HS-5 (cell line): ENCODE results near the gene MMRN2.
A peak's percentile ranks its signal among the peaks of the same experiment; 100 is the strongest.
"Not testable (repeated sequence)": the region's sequence is repeated elsewhere in the genome, so short reads cannot be mapped to it uniquely, and the experiment has no call there.

Source experiments
- DNase-seq: peaks from one replicate; pipeline ENCODE4 v3.0.0-alpha.2; 2012; ENCODE audit warnings: low read depth

MMRN2 gene

DNA sequence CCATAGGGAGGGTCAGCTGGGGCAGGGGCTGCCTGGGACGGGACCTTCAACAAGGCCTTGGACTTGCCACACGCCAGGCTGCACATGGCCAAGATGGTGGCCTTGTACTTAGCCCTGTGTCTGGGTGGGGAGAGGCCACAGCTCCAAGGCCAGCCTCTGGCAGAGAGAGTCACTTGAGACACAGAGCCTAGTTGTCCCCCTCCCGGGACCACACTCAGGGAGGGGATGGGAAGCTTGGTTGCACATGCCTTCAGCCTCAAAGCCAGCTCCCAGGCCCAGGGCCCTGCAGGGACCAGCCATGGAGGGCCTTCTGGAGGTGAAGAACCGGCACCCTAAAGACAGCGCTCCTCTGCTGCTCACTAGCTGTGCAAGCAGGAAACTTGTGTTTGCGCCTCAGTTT lies 16.7 kb downstream of the MMRN2 start:
- DNase-seq: no peak

DNA sequence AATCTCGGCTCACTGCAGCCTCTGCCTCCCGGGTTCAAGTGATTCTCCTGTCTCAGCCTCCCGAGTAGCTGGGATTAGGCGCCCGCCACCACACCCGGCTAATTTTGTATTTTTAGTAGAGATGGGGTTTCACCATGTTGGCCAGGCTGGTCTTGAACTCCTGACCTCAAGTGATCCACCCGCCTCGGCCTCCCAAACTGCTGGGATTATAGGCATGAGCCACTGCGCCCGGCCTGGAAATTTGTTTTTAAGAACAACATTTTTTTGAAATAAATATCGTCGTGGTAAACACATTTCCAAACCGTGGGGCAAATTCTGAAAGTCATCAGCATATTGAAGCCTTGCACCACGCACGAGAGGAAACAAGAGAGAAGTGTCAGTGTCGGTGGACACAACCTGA lies 17.3 kb downstream of the MMRN2 start:
- not testable (repeated sequence) for DNase-seq

DNA sequence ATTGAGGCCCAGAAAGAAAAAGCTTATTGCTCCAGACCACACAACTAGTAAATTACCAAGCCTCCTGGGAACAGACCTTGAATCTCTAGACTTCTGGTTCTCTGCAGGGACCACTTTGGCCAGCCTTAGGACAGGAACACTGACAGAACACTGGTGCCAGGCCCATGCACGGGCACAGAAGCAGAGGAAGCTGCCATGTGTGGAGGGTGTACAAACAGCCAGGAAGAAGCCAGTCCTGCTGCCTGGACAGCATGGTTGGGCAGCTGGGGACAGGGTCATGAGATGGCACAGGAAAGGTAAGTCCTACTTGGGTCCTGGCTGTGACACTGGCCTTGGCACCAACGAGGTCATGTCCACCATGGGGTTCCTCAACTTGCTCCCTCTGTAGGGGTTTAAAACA lies 19.2 kb downstream of the MMRN2 start:
- DNase-seq: no peak

DNA sequence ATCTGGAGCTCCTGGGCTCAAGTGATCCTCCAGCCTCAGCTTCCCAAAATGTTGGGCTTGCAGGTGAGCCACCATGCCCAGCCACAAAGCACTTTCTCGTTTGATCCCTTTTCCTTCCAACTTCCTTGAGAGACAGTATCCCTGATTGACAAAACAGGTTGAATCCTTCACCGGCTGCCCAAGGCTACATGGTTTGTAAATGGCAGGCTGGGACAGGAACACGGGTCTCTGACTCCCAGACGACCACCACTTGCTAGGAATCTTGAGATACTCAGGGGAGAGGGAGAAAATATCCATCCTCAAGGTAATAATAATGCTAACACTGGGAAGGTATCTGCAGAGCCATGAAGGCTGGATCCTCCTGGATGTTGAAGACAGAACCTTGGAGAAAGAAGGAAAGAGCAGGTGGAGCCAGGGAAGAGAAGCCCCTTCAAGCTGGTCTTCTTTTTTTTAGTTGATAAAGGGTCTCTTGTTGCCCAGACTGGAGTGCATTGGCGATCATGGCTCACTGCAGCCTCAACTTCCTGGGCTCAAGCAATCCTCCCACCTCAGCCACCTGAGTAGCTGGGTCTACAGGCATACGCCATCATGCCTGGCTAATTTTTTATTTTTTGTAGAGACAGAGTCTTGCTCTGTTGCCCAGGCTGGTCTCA lies 19.8 kb downstream of the MMRN2 start:
- DNase-seq: no peak

DNA sequence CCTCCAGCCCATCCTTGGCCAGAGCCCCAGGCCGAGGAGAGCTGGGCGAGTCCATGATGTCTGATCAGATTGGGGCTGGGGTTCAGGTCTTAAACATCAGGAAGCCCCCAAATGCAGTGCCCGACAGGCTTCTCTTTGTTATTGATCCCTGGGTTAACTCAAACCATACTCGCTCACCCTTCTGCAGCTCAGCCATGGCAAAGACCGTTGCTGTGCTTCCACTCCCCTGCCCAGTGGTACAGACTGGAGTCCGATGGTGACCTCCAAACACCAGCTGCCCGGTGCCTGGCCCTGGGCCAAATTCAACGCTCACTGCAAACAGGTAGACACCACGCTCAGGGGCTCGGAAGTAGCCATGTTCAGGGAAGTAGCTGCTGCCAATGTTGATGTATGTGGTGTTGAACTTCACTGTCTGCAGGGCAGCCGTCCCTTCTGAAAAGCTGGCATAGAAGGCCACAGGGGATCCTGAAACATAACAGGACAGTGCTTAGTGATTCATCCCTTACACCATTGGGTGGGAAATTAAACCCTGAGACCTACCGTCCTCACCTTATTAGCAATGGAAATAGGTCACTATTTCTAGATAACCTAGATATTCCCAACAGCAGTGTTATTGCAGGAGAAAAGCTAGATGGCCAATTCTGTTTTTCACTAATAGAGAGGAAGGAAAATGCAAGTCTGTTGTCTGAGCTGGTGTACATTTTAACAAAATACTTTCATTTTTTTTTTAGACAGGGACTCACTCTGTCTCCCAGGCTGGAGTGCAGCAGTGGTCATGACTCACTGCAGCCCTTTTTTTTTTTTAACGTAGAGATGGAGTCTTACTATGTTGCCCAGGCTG lies 20.5 kb downstream of the MMRN2 start:
- DNase-seq: no peak

DNA sequence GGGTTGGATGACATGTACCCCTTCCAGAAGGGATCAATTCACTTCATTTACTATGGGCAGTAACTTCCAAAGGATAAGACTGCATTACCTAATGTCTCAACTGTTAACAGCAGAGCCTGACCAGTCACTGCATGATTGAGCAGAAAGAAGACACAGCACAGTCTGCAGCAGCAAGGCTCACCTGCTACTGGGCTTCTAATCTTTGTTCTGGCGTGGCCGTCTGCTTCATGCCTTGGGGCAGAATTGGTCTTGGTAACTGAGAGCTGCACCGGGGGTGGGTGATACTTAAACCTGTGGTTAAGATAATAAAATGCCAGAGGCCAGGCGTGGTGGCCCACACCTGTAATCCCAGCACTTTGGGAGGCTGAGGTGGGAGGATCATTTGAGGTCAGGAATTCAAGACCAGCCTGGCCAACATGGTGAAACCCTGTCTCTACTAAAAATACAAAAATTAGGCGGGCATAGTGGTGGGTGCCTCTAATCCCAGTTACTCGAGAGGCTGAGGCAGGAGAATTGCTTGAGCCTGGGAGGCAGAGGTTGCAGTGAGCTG lies 23.2 kb downstream of the MMRN2 start:
- DNase-seq: not testable (repeated sequence)

DNA sequence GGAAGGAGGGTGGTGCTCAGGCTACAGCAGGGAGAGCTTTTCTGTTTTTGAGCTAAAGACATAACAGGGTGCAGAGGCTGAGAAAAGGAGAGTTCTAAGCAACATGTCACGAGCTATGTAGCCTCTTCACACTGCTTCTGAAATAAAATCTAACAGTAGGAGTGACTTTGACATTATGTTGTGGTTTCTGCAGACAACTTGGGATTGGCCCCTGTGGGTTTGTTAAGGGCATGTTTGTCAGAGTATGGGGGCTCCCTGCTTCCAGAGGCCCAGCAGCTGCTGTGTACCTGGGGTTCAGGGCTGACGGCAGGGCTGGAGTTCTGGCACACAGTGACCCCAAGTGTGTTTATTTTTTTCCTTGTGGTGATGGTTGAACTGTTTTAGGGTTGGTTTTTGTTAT lies 24.7 kb downstream of the MMRN2 start:
- no peak for DNase-seq

DNA sequence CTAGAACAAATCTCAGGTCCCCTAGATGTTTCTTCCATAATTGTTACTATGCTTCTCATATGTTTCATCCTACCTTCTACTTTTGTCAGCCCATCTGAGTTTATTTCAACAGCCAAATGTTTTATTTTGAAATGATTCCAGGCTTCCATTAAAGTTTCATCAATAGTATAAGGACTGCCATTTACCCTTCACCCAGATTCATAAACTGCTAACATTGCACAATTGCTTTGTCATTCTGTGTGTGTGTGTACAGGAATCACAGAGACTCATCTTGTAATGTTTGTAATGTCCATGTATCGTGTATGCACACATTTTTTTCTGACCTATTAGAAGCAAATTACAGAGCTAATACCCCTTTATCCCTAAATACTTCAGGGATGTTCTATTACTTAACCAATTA lies 25.5 kb downstream of the MMRN2 start:
- no peak for DNase-seq

DNA sequence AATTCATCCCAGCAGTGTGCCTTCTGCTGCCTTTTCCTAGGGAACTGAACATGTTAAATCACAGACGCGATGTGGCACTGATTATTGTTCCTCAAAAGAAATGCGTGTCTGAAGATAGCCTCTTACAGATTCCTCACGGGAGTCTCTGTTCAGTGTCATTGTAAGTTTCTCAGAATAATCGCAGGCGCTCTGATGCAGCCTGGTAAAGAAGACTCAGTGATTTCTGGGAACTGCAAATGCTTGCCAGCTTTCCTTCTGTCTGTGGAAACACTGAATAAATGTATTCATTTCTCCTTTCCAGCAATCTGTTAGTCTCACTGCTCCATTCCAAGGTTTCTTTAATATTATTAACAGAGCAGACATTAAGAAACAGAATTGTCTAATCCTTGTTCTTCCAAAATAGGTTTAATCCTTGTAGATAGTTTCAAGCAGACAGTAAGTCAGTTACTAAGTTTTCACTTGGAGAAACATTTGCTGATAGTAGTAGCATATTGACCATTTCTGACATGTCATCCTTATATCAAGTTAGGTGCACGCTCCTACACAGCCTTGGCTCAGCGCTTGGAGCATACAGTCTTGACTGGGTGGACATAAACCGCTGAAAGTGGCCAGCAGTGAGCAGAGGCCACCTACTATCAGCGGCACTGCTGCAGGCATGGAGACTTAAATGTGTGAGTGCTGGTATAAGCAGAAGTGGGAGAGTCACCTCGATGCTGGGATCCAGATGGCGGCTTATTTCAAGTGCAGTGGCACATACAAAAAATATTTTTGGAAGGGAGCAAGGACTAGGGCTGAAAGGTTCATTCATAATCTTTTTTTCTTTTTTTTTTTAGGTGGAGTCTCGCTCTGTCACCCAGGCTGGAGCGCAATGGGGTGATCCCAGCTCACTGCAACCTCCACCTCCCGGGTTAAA lies 27.7 kb downstream of the MMRN2 start:
- DNase-seq: no peak

DNA sequence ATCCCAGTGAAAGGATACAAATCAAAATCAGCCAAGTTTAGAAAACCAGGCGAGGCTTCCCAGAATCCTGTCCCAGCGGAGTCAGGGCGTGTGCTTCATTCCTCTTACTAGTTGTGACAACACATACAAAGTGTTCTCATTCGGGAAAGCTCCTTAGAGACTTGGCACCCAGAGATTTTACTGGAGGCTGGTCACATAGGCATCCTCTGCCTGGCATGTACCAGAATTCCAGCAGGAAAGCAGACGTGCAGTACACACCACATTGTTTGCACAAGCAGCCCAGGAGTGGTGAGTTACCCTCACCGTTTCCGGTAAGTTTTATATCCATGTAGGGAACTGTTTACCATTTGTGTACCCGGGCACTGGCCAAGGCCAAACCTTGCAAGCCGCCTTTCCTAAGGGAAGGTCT lies 34.9 kb downstream of the MMRN2 start:
- no peak for DNase-seq

DNA sequence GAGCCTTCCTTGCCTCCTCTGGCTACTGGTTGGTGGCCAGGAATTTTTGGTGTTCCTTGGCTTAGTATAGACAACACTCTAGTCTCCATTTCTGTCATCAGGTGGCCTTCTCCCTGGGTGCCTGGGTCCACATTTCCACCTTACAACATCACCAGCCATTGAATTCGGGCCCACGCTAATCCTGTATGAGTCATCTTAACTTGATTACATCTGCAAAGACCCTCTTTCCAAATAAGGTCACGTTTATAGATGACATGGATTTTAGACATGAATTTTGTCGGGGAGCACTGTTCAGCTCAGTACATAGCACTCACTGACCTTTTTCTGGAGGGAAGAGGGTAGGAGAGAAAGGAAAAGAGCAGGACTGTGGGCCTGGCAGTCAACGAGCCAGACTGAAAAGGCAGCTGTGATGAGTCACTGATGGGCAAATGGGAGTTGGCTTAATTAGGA lies 39.4 kb downstream of the MMRN2 start:
- no peak for DNase-seq

DNA sequence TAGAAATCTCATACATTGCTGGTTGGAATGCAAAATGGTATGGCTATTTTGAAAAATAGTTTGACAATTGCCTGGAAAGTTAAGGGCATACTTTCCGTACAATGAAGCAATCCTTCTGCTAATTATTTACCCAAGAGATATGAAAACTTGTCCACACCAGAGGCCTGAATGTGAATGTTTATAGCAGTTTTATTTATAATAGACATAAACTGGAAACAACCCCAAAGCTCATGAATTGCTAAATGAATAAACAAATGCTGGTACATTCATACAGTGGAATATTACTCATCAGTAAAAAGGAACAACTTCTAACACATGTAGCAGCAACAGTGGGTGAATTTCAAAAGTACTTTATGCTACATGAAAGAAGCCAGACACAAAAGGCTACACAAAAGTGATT lies 42.7 kb downstream of the MMRN2 start:
- DNase-seq: no peak

DNA sequence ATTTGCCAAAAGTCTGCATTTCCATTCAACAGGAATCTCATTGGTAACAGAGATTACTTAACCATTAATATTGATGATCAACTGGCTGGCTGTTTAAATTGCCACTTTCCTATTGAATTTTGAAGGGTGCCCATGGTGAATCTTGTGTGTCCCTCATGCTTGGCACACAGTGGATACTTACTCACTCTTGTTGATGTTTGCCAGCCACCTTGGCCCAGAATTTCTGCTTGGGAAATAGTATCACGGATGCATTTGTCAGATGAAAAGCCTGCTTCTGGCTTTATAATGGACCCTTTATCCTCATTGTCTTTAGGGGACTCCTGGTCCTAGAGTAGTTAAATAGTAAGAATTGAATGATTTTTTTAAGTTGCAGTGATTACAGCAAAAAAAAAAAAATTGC lies 52.0 kb downstream of the MMRN2 start:
- no peak for DNase-seq

DNA sequence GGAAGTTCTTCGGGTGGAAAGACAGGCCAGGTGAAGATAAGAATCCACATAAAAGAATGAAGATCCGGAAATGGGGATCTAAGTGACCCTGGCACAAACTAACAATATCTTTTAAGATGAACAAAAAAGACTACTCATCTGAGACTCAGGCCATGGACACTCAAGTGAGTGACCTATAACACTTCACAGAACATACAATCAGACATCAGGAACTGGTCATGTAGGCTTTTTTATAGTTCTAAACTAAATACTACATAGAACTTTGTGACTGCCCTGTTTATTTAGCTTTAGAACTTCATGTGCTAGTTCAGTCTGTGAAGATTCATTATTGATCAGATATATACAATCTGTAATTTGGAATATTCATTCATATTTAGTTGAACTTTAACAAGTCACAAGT lies 52.8 kb downstream of the MMRN2 start:
- no peak for DNase-seq

DNA sequence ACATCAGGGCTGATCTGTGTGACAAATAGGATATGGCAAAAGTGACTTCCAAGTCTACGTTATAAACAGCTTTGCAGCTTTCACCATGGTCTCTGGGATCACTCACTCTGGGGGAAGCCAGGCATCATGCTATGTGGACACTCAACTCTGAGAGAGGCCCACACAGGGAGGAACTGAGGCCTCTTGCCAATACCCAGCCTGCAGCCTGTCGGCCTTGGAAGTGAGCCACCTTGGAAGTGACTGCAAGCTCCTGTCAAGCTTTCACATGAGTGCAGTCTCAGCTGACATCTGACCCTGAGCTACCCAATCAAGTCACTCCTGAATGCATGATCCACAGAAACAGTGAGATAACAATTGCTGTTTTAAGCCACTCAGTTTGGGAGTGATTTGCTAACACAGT lies 56.5 kb downstream of the MMRN2 start:
- no peak for DNase-seq

DNA sequence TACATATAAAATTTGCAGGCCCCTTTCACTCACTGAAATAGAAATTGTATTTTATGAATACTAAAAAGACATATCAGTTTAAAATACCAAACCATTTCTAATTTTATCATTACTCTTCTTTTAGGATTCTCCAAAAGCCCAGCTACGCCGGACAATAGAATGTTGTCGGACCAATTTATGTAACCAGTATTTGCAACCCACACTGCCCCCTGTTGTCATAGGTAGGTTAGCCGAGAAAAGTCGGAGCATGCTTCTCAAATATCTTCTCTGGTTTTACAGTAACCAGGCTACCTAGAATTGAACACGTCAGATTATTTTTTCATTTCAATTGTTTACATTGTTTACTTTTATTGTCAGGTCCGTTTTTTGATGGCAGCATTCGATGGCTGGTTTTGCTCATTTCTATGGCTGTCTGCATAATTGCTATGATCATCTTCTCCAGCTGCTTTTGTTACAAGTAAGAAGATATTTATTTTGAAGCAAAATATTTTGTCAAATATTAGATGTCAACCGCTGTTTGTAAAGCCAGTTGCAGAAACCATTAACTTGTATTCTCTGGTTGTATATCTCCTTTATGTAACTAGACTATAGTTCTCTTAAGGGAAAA lies 57.6 kb downstream of the MMRN2 start:
- DNase-seq: no peak

DNA sequence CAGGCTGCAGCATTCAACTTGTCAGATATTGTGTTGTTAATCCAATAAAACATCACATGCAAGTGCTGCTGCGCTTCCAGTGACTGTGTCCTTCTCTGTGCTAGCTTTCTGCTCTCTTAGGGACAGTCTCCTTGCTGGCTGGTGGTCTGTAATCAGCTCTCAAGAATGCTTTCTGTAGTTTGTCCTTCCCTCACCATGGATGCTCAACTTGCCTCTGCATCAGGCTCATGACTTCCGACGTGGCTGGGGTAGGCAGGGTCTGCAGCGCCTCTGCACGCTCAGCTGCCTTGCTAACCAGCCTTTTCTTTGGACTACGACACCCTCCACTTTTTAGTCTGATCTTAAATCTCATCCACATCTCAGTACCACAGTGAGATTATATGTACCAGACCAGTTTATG lies 58.3 kb downstream of the MMRN2 start:
- no peak for DNase-seq

DNA sequence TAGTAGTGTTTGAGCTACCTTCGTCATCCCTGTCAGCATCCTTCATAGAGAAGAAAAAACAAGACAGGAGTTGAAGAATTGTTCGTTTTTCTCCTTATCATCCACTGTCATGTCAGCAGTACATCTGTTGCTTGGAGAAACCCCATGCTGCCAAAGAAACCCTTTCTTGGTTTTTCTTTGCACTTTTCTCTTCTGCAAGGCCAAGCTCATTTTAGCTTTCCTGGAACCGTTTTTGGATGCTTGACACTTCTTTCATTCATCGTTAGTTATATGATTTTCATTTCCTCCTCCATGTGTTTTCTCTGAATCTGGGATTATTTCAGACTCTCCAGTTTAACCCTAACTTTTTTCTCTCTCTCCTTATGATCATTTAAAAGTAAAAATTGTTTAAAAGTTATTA lies 58.9 kb downstream of the MMRN2 start:
- DNase-seq: no peak

DNA sequence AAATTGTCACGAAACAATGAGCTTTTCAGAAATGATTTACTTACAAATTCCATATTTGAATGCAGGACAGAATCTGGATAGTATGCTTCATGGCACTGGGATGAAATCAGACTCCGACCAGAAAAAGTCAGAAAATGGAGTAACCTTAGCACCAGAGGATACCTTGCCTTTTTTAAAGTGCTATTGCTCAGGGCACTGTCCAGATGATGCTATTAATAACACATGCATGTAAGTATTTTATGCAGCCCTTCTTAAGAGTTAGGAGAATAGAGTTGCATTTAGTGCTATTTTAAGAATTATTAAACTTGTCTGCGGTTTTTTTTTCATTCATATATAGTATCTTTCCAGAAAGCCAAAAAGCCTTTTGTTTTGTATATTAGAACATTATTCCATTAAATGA lies 67.4 kb downstream of the MMRN2 start:
- no peak for DNase-seq

DNA sequence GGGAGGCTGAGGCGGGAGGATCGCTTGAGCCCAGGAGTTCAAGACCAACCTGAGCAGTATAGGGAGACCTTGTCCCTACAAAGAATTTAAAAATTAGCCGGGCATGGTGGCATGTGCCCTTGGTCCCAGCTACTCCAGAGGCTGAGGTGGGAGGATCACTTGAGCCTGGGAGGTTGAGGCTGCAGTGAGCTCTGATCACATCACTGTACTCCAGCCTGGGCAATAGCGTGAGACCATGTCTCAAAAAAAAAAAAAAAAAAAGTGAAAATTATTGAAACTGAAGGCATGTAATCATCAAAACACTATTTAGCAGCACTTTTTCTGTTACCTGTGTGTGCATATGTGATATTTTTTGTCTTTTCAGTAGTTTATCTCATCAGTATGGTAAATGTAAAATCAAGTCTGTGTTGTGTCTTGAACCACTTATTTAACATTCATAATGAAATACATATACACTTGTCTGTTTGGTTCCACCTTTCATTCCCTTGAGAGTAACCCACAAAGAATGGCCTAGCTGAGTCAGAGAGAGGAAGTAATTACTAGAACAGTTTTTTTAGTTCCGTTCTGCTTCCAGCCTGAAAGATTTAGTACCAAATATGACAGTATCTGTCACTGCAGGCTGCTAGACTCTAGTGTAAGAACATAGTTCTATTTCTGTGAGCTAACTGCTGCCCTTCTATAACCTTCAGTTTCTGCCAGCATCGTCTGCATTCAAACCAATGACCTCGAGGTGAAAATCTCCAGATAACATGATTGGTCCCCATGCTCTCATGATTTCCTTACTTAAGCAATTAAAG lies 68.6 kb downstream of the MMRN2 start:
- DNase-seq: peak; percentile 34
